IPS DF 19.7 (cell line): Measurements from ENCODE around the gene DPEP2.
"Not testable (repeated sequence)": the region's sequence is repeated elsewhere in the genome, so short reads cannot be mapped to it uniquely, and the experiment has no call there.

ENCODE experiments used
- DNase-seq: peaks from one replicate; pipeline ENCODE4 v3.0.0-alpha.2; 2013; ENCODE audit warnings: low read depth, low spot score

The DPEP2 gene

GRCh38 chr16:67998779-67999688 lies at the start of gene DPEP2:
TSS of gene DPEP2 (minus strand) at chr16:67999484. CDS start at chr16:67993212, 6,272 bp downstream.
- not testable (repeated sequence) for DNase-seq

GRCh38 chr16:68047987-68048386 lies 48.7 kb upstream of the DPEP2 start:
- no peak for DNase-seq

GRCh38 chr16:68046106-68046505 lies 46.8 kb upstream of the DPEP2 start:
- DNase-seq: no peak

GRCh38 chr16:68041783-68042182 lies 42.5 kb upstream of the DPEP2 start:
- DNase-seq: no peak

GRCh38 chr16:68040506-68041288 lies 41.4 kb upstream of the DPEP2 start:
- peak; percentile 38 for DNase-seq

GRCh38 chr16:68037841-68038597 lies 38.7 kb upstream of the DPEP2 start:
- no peak for DNase-seq

- DNase-seq: no peak
Measured at GRCh38 chr16:68035227-68035626, 35.9 kb upstream of the DPEP2 start.

GRCh38 chr16:68033101-68033500 lies 33.8 kb upstream of the DPEP2 start:
- no peak for DNase-seq

GRCh38 chr16:68031951-68032350 lies 32.7 kb upstream of the DPEP2 start:
- no peak for DNase-seq

- not testable (repeated sequence) for DNase-seq
Measured at GRCh38 chr16:68030108-68030507, 30.8 kb upstream of the DPEP2 start.

GRCh38 chr16:68028996-68029395 lies 29.7 kb upstream of the DPEP2 start:
- no peak for DNase-seq

GRCh38 chr16:68022728-68023537 lies 23.6 kb upstream of the DPEP2 start, which contains the start of the genes DDX28 and DUS2:
TSS of gene DDX28 (minus strand) at chr16:68023232. CDS start at chr16:68023202, 30 bp downstream.
TSS of gene DUS2 (plus strand) at chr16:68023284. CDS start at chr16:68038024, 14,740 bp downstream.
- DNase-seq: peak; percentile 50

GRCh38 chr16:68022278-68022727 lies 23.0 kb upstream of the DPEP2 start:
- DNase-seq: no peak

GRCh38 chr16:68021490-68021889 lies 22.2 kb upstream of the DPEP2 start:
- DNase-seq: no peak

- DNase-seq: no peak
Measured at GRCh38 chr16:68019167-68019680, 19.9 kb upstream of the DPEP2 start.

- no peak for DNase-seq
Measured at GRCh38 chr16:68015681-68016080, 16.4 kb upstream of the DPEP2 start, which contains the start of gene DPEP2NB. TSS of gene DPEP2NB (minus strand) at chr16:68015911. CDS start at chr16:68015770, 141 bp downstream.

- no peak for DNase-seq
Measured at GRCh38 chr16:68013440-68013839, 14.2 kb upstream of the DPEP2 start.

- DNase-seq: not testable (repeated sequence)
Measured at GRCh38 chr16:68009872-68010271, 10.6 kb upstream of the DPEP2 start.

- DNase-seq: no peak
Measured at GRCh38 chr16:68009157-68009735, 10.0 kb upstream of the DPEP2 start.

- no peak for DNase-seq
Measured at GRCh38 chr16:68005786-68006286, 6.6 kb upstream of the DPEP2 start.
